Natural killer cell (primary cell): ENCODE measurements around the gene CILP2. TPM values are rescaled to one million over a fixed set of nuclear protein-coding genes. Genes with fewer than 3 reads are reported as not detected.

Source experiments
- ATAC-seq, 3 donors: fragments of 150-1000 bp in 2 of 3; fragments of 200-7000 bp in 1 of 3; cut with Tn5 transposase; 1 replicate in 1 of 3; 2 replicates in 2 of 3; pipeline ENCODE4 v1.10.0; 2021; ENCODE audit warnings: mild to moderate bottlenecking in 2 of 3, moderate library complexity in 2 of 3
- DNase-seq, 2 donors: peaks; one replicate each; pipeline versions ENCODE4 v3.0.0 to v3.0.0-alpha.2; 2013 to 2021; ENCODE audit warnings: mixed read lengths in 1 of 2
- H3K27ac ChIP-seq: one replicate; pipeline ENCODE4 v1.5.1; 2013; ENCODE audit warnings: mild to moderate bottlenecking, low read length
- H3K27me3 ChIP-seq: one replicate; pipeline ENCODE4 v1.6.1; 2013; ENCODE audit warnings: low read length; ENCODE audit not compliant: control insufficient read depth, insufficient read depth
- H3K36me3 ChIP-seq: one replicate; pipeline ENCODE4 v1.6.1; 2013; ENCODE audit warnings: low read length; ENCODE audit not compliant: control insufficient read depth, insufficient read depth
- H3K4me1 ChIP-seq: one replicate; pipeline ENCODE4 v1.6.1; 2013; ENCODE audit warnings: low read length; ENCODE audit not compliant: control insufficient read depth, insufficient read depth
- H3K4me3 ChIP-seq: one replicate; pipeline ENCODE4 v1.5.1; 2013; ENCODE audit warnings: low read length
- H3K9me3 ChIP-seq: one replicate; pipeline ENCODE4 v1.6.1; 2013; ENCODE audit warnings: low read length; ENCODE audit not compliant: control insufficient read depth, insufficient read depth
- H3K27ac Mint-ChIP-seq, 2 donors: one replicate each; pipeline ENCODE4 v1.8.0; 2022; ENCODE audit warnings: mild to moderate bottlenecking in 2 of 2, mixed read lengths in 2 of 2, moderate library complexity in 1 of 2
- H3K27me3 Mint-ChIP-seq, 2 donors: one replicate each; pipeline ENCODE4 v1.8.0; 2022; ENCODE audit warnings: low read depth in 2 of 2, mixed read lengths in 2 of 2
- H3K36me3 Mint-ChIP-seq: one replicate; pipeline ENCODE4 v1.8.0; 2022; ENCODE audit warnings: mixed read lengths
- H3K4me1 Mint-ChIP-seq, 2 donors: one replicate each; pipeline ENCODE4 v1.8.0; 2022; ENCODE audit warnings: mixed read lengths in 2 of 2
- H3K4me3 Mint-ChIP-seq: one replicate; pipeline ENCODE4 v1.8.0; 2022; ENCODE audit warnings: mild to moderate bottlenecking, moderate library complexity, mixed read lengths
- H3K9me3 Mint-ChIP-seq, 2 donors: one replicate each; pipeline ENCODE4 v1.8.0; 2022; ENCODE audit warnings: mixed read lengths in 2 of 2
- CTCF ChIP-seq: fragments of 200-600 bp; IDR thresholded peaks from one replicate; pipeline ENCODE4 v1.8.0; 2022; ENCODE audit warnings: antibody characterized with exemption
- WGBS: methylation state at CpG from one replicate; pipeline ENCODE4 v1.1.7; 2013; ENCODE audit warnings: missing lambda C conversion rate; ENCODE audit not compliant: insufficient coverage; 5-methylcytosine and 5-hydroxymethylcytosine counted together
- intact Hi-C: fragments of 100-400 bp; cut with micrococcal nuclease; formaldehyde crosslinking; loops from one replicate; pipeline ENCODE4 v1.14.2; 2022
- total RNA-seq, 4 donors: library from RNA; stranded (reverse); fragments of 120-200 nt in 1 of 4; gene quantifications; one replicate each; pipeline versions ENCODE4 v1.2.3 to v1.2.4, GENCODE V29; 2013 to 2022

The CILP2 gene
- total RNA-seq, 3 donors from 2014 or later (not counting 1 experiment from before 2014, with no cell fraction given) = 0.05 to 0.20 (median 0.11) TPM

- Histone ChIP-seq H3K27me3 (no peaks in the 10 kb centered on the region), H3K9me3 (no peaks in the 10 kb centered on the region), H3K27ac (no peak overlapping the region), H3K36me3 (peaks cover 21% of the 10 kb centered on the region), H3K4me1 (no peaks in the 10 kb centered on the region), H3K4me3 (no peak overlapping the region)
- TF ChIP-seq CTCF = no peak
- Mint-ChIP-seq H3K9me3 (no peaks in the 10 kb centered on the region), H3K4me1 (peaks cover 2 to 13% of the 10 kb centered on the region in 2 donors), H3K27ac (no peak overlapping the region), H3K4me3 (no peak overlapping the region), H3K27me3 (no peaks in the 10 kb centered on the region), H3K36me3 (no peaks in the 10 kb centered on the region)
- no peak for ATAC-seq
- 93% methylated on average over 23 of the region's 23 CpGs for WGBS
- intact Hi-C loops = no loop called here
- no peak for DNase-seq
These were observed 12.3 kb upstream of the CILP2 start for GRCh38 chr19:19525611-19526380.

GRCh38 chr19:19526581-19527370 lies 11.3 kb upstream of the CILP2 start:
- no peak overlapping the region for H3K4me3 Mint-ChIP-seq
- TF ChIP-seq CTCF = no peak
- no peaks in the 10 kb centered on the region for H3K36me3 Mint-ChIP-seq
- no peak overlapping the region for H3K27ac ChIP-seq
- DNase-seq = no peak
- H3K27me3 Mint-ChIP-seq = no peaks in the 10 kb centered on the region
- no peaks in the 10 kb centered on the region for H3K4me1 ChIP-seq
- no peaks in the 10 kb centered on the region for H3K27me3 ChIP-seq
- H3K4me1 Mint-ChIP-seq = peaks cover 0 to 10% of the 10 kb centered on the region in 2 donors
- peaks cover 21% of the 10 kb centered on the region for H3K36me3 ChIP-seq
- intact Hi-C loops = no loop called here
- no peak for ATAC-seq
- no peak overlapping the region for H3K27ac Mint-ChIP-seq
- no peak overlapping the region for H3K4me3 ChIP-seq
- H3K9me3 ChIP-seq = no peaks in the 10 kb centered on the region
- no peaks in the 10 kb centered on the region for H3K9me3 Mint-ChIP-seq
- 42% methylated on average over 26 of the region's 28 CpGs for WGBS

- Mint-ChIP-seq H3K4me3 (no peak overlapping the region), H3K9me3 (no peaks in the 10 kb centered on the region), H3K4me1 (peaks cover 5 to 14% of the 10 kb centered on the region in 2 donors), H3K36me3 (no peaks in the 10 kb centered on the region), H3K27ac (no peak overlapping the region), H3K27me3 (no peaks in the 10 kb centered on the region)
- no peak for DNase-seq
- 73% methylated on average over 9 of the region's 9 CpGs for WGBS
- H3K27ac ChIP-seq = no peak overlapping the region
- no peaks in the 10 kb centered on the region for H3K9me3 ChIP-seq
- ATAC-seq = no peak
- peaks cover 5% of the 10 kb centered on the region for H3K4me1 ChIP-seq
- intact Hi-C loops = no loop called here
- H3K4me3 ChIP-seq = no peak overlapping the region
- no peaks in the 10 kb centered on the region for H3K27me3 ChIP-seq
- H3K36me3 ChIP-seq = peaks cover 21% of the 10 kb centered on the region
- TF ChIP-seq CTCF = no peak
These were observed 10.8 kb upstream of the CILP2 start for GRCh38 chr19:19527371-19527656.
